ENCODE measurements around the gene PTPRC.

Gene PTPRC

DNA sequence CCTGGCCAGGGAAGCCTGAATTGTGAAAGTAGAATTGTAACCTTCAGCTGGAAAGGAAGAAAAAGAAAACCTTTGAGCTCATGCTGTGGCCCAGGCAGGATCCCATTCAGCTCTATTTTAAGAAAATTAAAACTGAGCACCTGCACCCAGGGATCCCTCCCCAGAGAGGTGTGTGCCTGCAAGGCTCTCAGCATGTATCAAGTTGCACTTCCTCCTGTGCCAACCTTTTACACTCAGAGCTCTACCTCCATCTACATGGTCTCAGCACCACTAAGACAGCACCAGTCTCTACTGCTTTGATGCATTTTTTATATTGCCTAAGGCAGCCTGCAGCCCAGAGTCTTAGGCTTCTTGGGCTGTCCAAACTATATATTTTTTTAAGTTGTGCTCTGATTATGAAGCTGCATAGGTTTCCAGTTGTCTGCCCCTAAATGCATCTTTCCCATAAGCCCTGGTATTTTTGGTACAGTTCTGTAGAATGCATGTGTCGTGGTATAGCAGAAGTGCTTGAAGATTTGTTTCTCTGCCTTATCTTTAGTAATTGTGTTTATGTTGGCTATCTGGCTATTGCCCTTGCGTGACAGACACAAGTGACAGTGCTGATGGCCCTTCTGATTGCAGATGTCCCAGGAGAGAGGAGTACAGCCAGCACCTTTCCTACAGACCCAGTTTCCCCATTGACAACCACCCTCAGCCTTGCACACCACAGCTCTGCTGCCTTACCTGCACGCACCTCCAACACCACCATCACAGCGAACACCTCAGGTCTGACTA lies 63.1 kb downstream of the PTPRC start:
- TF ChIP-seq PAX5 (IDR thresholded peaks at IDR 0.05; ENCODE audit: insufficient read depth, low read length, severe bottlenecking) (no peak), SPI1 (IDR thresholded peaks at IDR 0.05; ENCODE audit: low read depth, low read length) (peak; percentile 41; the same call in 1 of the 2 replicates), POLR2AphosphoS5 (IDR thresholded peaks at IDR 0.05; ENCODE audit: low read depth, low read length) (no peak), TAF1 (IDR thresholded peaks at IDR 0.05; ENCODE audit: low read depth, low read length) (no peak)
- FAIRE-seq (no peak), DNase-seq (ENCODE audit: insufficient read length, low spot score) (no peak)

GRCh38 chr1:198708761-198709525 lies 70.1 kb downstream of the PTPRC start:
- FAIRE-seq (no peak), DNase-seq (ENCODE audit: insufficient read length, low spot score) (no peak)
- TF ChIP-seq POLR2AphosphoS5 (IDR thresholded peaks at IDR 0.05; ENCODE audit: low read depth, low read length) (no peak), SPI1 (IDR thresholded peaks at IDR 0.05; ENCODE audit: low read depth, low read length) (no peak), TAF1 (IDR thresholded peaks at IDR 0.05; ENCODE audit: low read depth, low read length) (no peak)

- FAIRE-seq (no peak), DNase-seq (ENCODE audit: insufficient read length, low spot score) (no peak)
- TF ChIP-seq POLR2A (IDR thresholded peaks at IDR 0.05; ENCODE audit: low read depth, low read length) (no peak), TAF1 (IDR thresholded peaks at IDR 0.05; ENCODE audit: low read depth, low read length) (no peak), PAX5 (IDR thresholded peaks at IDR 0.05; ENCODE audit: insufficient read depth, low read length, severe bottlenecking) (no peak), POU2F2 (IDR thresholded peaks at IDR 0.05; ENCODE audit: low read depth, low read length) (no peak), SPI1 (IDR thresholded peaks at IDR 0.05; ENCODE audit: low read depth, low read length) (no peak), POLR2AphosphoS5 (IDR thresholded peaks at IDR 0.05; ENCODE audit: low read depth, low read length) (no peak)
These were observed 73.0 kb downstream of the PTPRC start for GRCh38 chr1:198711837-198712236.

DNA sequence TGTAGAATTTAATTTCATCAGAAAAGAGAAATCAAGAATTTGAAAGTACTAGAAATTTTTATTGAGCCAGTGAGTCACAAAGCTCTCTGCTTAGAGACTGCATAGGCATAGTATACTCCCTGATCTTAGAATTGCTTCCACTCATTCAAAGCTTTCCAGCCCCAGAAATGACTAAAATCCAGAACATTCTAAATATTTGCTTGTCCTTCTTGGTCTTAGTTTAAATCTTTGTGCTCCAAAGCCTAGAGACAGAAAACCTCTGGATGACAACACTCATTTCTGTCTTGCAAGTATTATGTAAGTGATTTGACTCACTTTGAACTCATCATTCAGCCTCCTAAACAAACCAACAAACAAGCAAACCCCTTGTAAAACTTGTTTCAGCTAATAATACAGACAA lies 74.2 kb downstream of the PTPRC start:
- DNase-seq (ENCODE audit: insufficient read length, low spot score), result no peak
- TF ChIP-seq POLR2A (IDR thresholded peaks at IDR 0.05; ENCODE audit: low read depth, low read length) (no peak), SPI1 (IDR thresholded peaks at IDR 0.05; ENCODE audit: low read depth, low read length) (no peak), POLR2AphosphoS5 (IDR thresholded peaks at IDR 0.05; ENCODE audit: low read depth, low read length) (no peak), POU2F2 (IDR thresholded peaks at IDR 0.05; ENCODE audit: low read depth, low read length) (no peak), PAX5 (IDR thresholded peaks at IDR 0.05; ENCODE audit: insufficient read depth, low read length, severe bottlenecking) (no peak), TAF1 (IDR thresholded peaks at IDR 0.05; ENCODE audit: low read depth, low read length) (no peak)
- FAIRE-seq, result no peak

DNA sequence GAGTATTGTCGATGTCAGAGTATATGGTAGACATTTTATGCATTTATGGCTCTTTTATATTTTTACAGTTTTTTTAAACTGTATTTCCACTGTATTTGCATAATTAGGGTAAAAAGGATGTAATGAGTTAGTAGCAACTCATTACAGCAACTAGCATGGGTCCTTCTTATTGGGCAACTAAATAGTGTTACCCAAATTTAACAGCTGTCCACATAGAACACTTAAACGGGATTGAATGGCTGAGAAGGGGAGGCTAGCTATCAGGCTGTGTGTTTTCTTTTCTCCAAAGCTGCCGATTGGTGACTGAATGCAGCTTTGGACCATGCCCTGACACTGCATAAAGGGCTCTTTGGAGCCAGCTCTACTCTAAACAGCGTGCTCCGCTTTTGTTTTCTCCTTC lies 75.4 kb downstream of the PTPRC start:
- DNase-seq (ENCODE audit: insufficient read length, low spot score) (no peak), FAIRE-seq (no peak)
- no peak for TF ChIP-seq PAX5 (IDR thresholded peaks at IDR 0.05; ENCODE audit: insufficient read depth, low read length, severe bottlenecking)
- TF ChIP-seq POLR2AphosphoS5 (IDR thresholded peaks at IDR 0.05; ENCODE audit: low read depth, low read length), result no peak
- TF ChIP-seq POLR2A (IDR thresholded peaks at IDR 0.05; ENCODE audit: low read depth, low read length), result no peak
- no peak for TF ChIP-seq TAF1 (IDR thresholded peaks at IDR 0.05; ENCODE audit: low read depth, low read length)
- no peak for TF ChIP-seq SPI1 (IDR thresholded peaks at IDR 0.05; ENCODE audit: low read depth, low read length)
- TF ChIP-seq POU2F2 (IDR thresholded peaks at IDR 0.05; ENCODE audit: low read depth, low read length), result no peak

DNA sequence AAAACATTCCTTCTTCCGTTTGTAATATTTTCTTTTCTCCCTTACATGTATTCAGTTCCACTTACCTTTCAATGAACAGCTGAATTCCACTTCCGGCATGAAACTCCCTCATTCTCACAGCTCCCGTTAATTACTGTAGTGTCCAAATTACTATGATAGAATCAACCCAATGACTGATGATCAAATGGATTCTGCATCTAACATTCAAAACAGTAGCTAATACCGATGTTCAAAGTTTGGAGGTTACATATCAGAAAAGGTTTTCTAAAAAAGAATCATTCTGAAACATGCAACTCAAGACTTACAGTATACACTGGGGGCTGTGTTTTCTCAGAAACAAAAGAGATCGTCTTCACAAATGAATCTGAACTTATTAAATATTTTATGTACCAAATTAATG lies 77.2 kb downstream of the PTPRC start:
- FAIRE-seq (no peak), DNase-seq (ENCODE audit: insufficient read length, low spot score) (no peak)
- TF ChIP-seq SPI1 (IDR thresholded peaks at IDR 0.05; ENCODE audit: low read depth, low read length), result no peak
- no peak for TF ChIP-seq POU2F2 (IDR thresholded peaks at IDR 0.05; ENCODE audit: low read depth, low read length)
- no peak for TF ChIP-seq PAX5 (IDR thresholded peaks at IDR 0.05; ENCODE audit: insufficient read depth, low read length, severe bottlenecking)
- TF ChIP-seq POLR2AphosphoS5 (IDR thresholded peaks at IDR 0.05; ENCODE audit: low read depth, low read length), result no peak
- TF ChIP-seq TAF1 (IDR thresholded peaks at IDR 0.05; ENCODE audit: low read depth, low read length), result no peak
- no peak for TF ChIP-seq POLR2A (IDR thresholded peaks at IDR 0.05; ENCODE audit: low read depth, low read length)

DNA sequence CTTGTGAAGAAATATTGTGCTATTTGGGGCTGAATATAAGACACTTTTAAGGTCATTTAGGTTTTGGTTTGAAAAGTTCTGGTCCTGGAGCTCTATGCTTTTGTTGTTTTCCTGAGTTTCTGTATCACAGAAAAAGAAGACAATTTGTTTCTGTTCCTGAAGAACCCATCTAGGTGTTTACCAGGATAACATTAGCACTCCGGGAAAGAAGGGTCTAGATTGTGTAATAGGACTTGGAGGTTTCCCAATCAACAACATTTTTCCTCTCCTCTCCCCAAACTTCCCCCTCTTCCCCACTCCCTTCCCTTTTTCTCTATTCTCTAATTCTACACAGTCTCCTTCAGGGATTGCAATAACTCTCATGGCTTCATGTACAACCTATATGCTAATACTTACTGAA lies 78.7 kb downstream of the PTPRC start:
- no peak for DNase-seq (ENCODE audit: insufficient read length, low spot score)
- no peak for FAIRE-seq
- no peak for TF ChIP-seq POLR2AphosphoS5 (IDR thresholded peaks at IDR 0.05; ENCODE audit: low read depth, low read length)
- no peak for TF ChIP-seq SPI1 (IDR thresholded peaks at IDR 0.05; ENCODE audit: low read depth, low read length)
- TF ChIP-seq POLR2A (IDR thresholded peaks at IDR 0.05; ENCODE audit: low read depth, low read length), result no peak

DNA sequence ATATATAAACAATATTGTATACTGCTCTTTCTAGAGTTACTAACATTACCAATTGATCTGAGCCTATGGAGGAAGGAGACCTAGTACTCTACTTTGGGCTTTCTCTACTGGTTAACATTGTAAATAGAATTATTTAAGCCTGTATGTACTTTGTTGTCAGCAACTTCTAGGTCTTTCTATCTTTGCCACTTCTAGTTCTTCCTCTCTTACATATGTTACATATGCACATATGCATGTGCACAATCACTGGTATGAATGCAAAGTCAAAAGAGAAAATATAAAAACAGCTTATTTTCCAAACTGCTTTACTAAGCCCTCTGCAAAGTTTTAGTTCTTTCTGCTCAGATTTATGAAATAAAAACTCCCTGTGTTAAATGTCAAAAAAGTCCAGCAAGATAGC lies 84.3 kb downstream of the PTPRC start:
- no peak for TF ChIP-seq TAF1 (IDR thresholded peaks at IDR 0.05; ENCODE audit: low read depth, low read length)
- DNase-seq (ENCODE audit: insufficient read length, low spot score) (no peak), FAIRE-seq (no peak)

GRCh38 chr1:198725090-198725489 lies 86.2 kb downstream of the PTPRC start:
- TF ChIP-seq POLR2A (IDR thresholded peaks at IDR 0.05; ENCODE audit: low read depth, low read length) (no peak), PAX5 (IDR thresholded peaks at IDR 0.05; ENCODE audit: insufficient read depth, low read length, severe bottlenecking) (no peak), POLR2AphosphoS5 (IDR thresholded peaks at IDR 0.05; ENCODE audit: low read depth, low read length) (no peak), TAF1 (IDR thresholded peaks at IDR 0.05; ENCODE audit: low read depth, low read length) (no peak), SPI1 (IDR thresholded peaks at IDR 0.05; ENCODE audit: low read depth, low read length) (no peak), POU2F2 (IDR thresholded peaks at IDR 0.05; ENCODE audit: low read depth, low read length) (no peak)
- FAIRE-seq, result no peak
- no peak for DNase-seq (ENCODE audit: insufficient read length, low spot score)

- FAIRE-seq (no peak), DNase-seq (ENCODE audit: insufficient read length, low spot score) (no peak)
- TF ChIP-seq POLR2A (IDR thresholded peaks at IDR 0.05; ENCODE audit: low read depth, low read length), result no peak
- TF ChIP-seq POU2F2 (IDR thresholded peaks at IDR 0.05; ENCODE audit: low read depth, low read length), result no peak
- TF ChIP-seq TAF1 (IDR thresholded peaks at IDR 0.05; ENCODE audit: low read depth, low read length), result no peak
- TF ChIP-seq POLR2AphosphoS5 (IDR thresholded peaks at IDR 0.05; ENCODE audit: low read depth, low read length), result no peak
- TF ChIP-seq PAX5 (IDR thresholded peaks at IDR 0.05; ENCODE audit: insufficient read depth, low read length, severe bottlenecking), result no peak
- TF ChIP-seq SPI1 (IDR thresholded peaks at IDR 0.05; ENCODE audit: low read depth, low read length), result no peak
These were observed 87.6 kb downstream of the PTPRC start for GRCh38 chr1:198726455-198726854.

All from GM12891 (cell line).